ENCODE measurements around the gene CRIM1.

- TF ChIP-seq POLR2A (IDR thresholded peaks at IDR 0.05) (no peak), POLR2AphosphoS5 (IDR thresholded peaks at IDR 0.05) (no peak), EP300 (IDR thresholded peaks at IDR 0.05) (no peak)
- TF ChIP-seq, protein P1, sequence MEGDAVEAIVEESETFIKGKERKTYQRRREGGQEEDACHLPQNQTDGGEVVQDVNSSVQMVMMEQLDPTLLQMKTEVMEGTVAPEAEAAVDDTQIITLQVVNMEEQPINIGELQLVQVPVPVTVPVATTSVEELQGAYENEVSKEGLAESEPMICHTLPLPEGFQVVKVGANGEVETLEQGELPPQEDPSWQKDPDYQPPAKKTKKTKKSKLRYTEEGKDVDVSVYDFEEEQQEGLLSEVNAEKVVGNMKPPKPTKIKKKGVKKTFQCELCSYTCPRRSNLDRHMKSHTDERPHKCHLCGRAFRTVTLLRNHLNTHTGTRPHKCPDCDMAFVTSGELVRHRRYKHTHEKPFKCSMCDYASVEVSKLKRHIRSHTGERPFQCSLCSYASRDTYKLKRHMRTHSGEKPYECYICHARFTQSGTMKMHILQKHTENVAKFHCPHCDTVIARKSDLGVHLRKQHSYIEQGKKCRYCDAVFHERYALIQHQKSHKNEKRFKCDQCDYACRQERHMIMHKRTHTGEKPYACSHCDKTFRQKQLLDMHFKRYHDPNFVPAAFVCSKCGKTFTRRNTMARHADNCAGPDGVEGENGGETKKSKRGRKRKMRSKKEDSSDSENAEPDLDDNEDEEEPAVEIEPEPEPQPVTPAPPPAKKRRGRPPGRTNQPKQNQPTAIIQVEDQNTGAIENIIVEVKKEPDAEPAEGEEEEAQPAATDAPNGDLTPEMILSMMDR (IDR thresholded peaks at IDR 0.05), result no peak
Measured at GRCh38 chr2:36329746-36330472, 25.7 kb upstream of the CRIM1 start.

Measured in upper lobe of left lung (tissue), 4 donors.